Measurements from ENCODE around the gene TESPA1. TPM values are rescaled to one million over a fixed set of nuclear protein-coding genes. Genes with fewer than 3 reads are reported as not detected.

Gene TESPA1
- total and polyA plus RNA-seq, 2 of the 4 experiments (the other 2 are of a cell fraction), result not detected

- Histone ChIP-seq H3K9me3 (ENCODE audit: control insufficient read depth, insufficient read depth, low read length) (no peaks in the 10 kb centered on the region), H3K9ac (ENCODE audit: low read depth, low read length) (no peak overlapping the region), H3K18ac (ENCODE audit: low read depth, low read length) (no peak overlapping the region), H4K8ac (ENCODE audit: low read depth in 2 of 2, low read length in 2 of 2) (no peak overlapping the region), H3K27ac (ENCODE audit: insufficient read depth, low read length) (no peak overlapping the region), H4K20me1 (ENCODE audit: insufficient read depth, low read length) (no peaks in the 10 kb centered on the region), H3K23ac (ENCODE audit: low read depth, low read length) (no peak overlapping the region), H3K79me1 (ENCODE audit: low read depth in 1 of 2, low read length in 2 of 2) (no peaks in the 10 kb centered on the region), H3K4me3 (ENCODE audit: insufficient read depth, low read depth, low read length) (no peak overlapping the region), H2AK5ac (ENCODE audit: low read depth, low read length) (no peak overlapping the region), H3K4me2 (ENCODE audit: low read depth, low read length) (no peak overlapping the region), H2AK9ac (replicated peaks; ENCODE audit: low read depth, low read length, poor library complexity) (no peak overlapping the region), H4K91ac (ENCODE audit: insufficient read depth, low read depth, low read length) (no peak overlapping the region), H4K5ac (ENCODE audit: low read depth, low read length) (no peak overlapping the region), H2AFZ (replicated peaks; ENCODE audit: low read length, poor library complexity) (no peak overlapping the region), H3K14ac (replicated peaks; ENCODE audit: low read depth, low read length) (no peak overlapping the region), H3K36me3 (ENCODE audit: control insufficient read depth, insufficient read depth, low read length) (no peaks in the 10 kb centered on the region), H2BK5ac (ENCODE audit: low read depth, low read length, poor library complexity, severe bottlenecking) (no peak overlapping the region), H2BK120ac (ENCODE audit: low read depth, low read length) (no peak overlapping the region), H3K56ac (ENCODE audit: extremely low read depth, insufficient read depth, low read length) (no peak overlapping the region), H3K9me1 (ENCODE audit: insufficient read depth, low read length) (no peaks in the 10 kb centered on the region), H3K4me1 (ENCODE audit: control insufficient read depth, insufficient read depth, low read length) (no peaks in the 10 kb centered on the region; the same call in 1 of the 2 replicates), H2BK20ac (ENCODE audit: low read depth, low read length) (0 out of 2 replicates have a peak overlapping the region, but pooled peaks have one; percentile 40), H3K27me3 (ENCODE audit: control insufficient read depth, insufficient read depth, low read length) (no peaks in the 10 kb centered on the region), H2BK15ac (ENCODE audit: low read depth, low read length) (no peak overlapping the region), H3K4ac (ENCODE audit: low read depth, low read length) (no peak overlapping the region; the same call in 1 of the 2 replicates)
- no TSS peak for BruUV-seq (replicated peaks)
- no peak for TF ChIP-seq CTCF (conservative IDR thresholded peaks at IDR 0.05; ENCODE audit: low read depth, low read length)
- TF ChIP-seq RAD21 (IDR thresholded peaks at IDR 0.05; ENCODE audit: low read length), result no peak
- no peak for TF ChIP-seq USF2 (IDR thresholded peaks at IDR 0.05; ENCODE audit: low read depth, low read length)
- no peak for TF ChIP-seq ELK1 (IDR thresholded peaks at IDR 0.05; ENCODE audit: borderline replicate concordance, low read depth, low read length)
- TF ChIP-seq POLR2A (IDR thresholded peaks at IDR 0.05; ENCODE audit: low read depth, low read length), result no peak
- no peak for TF ChIP-seq NFE2L2 (IDR thresholded peaks at IDR 0.05; ENCODE audit: low read depth, low read length)
- no peak for TF ChIP-seq RFX5 (IDR thresholded peaks at IDR 0.05; ENCODE audit: low read depth, low read length)
- TF ChIP-seq CEBPB (IDR thresholded peaks at IDR 0.05; ENCODE audit: low read depth, low read length), result no peak
- TF ChIP-seq SMC3 (IDR thresholded peaks at IDR 0.05; ENCODE audit: low read depth, low read length), result no peak
- TF ChIP-seq MAFK (IDR thresholded peaks at IDR 0.05; ENCODE audit: low read depth, low read length), result no peak
- no peak for TF ChIP-seq BHLHE40 (IDR thresholded peaks at IDR 0.05; ENCODE audit: low read depth, low read length)
- no peak for TF ChIP-seq RCOR1 (IDR thresholded peaks at IDR 0.05; ENCODE audit: insufficient replicate concordance, low read length)
- intact Hi-C loops (cut with micrococcal nuclease), result no loop called here
- in situ Hi-C loops (cut with MboI; ENCODE audit: low sequenced_read_pairs), result no loop called here
- ATAC-seq (ENCODE audit: low read depth) (no peak), DNase-seq (no peak)
- dilution Hi-C loops (cut with HindIII; ENCODE audit: low sequenced_read_pairs, unreplicated experiment), result no loop called here
- POLR2A ChIA-PET (ENCODE audit: unreplicated experiment), result no interaction called here
- no CpG with 5 or more reads among the region's 3 CpGs for WGBS, 2 experiments (ENCODE audit: extremely low coverage in 2 of 2, insufficient read length in 1 of 2)
- CTCF ChIA-PET, result no interaction called here
Measured at GRCh38 chr12:54936736-54937135, 47.8 kb downstream of the TESPA1 start.

All from IMR-90 (cell line).